HG03196 (cell line): ENCODE data around the gene DENND4A.

ENCODE experiments used
- ATAC-seq: cut with Tn5 transposase; IDR thresholded peaks from one replicate; pipeline ENCODE4 v1.9.1; 2021; ENCODE audit not compliant: unreplicated experiment

The DENND4A gene

GRCh38 chr15:65792138-65792987 is at the start of gene DENND4A:
Gene DENND4A, minus strand, starts transcription at chr15:65792293. Its CDS starts 35,843 bp downstream, at chr15:65756450.
- ATAC-seq: peak; percentile 80

DNA sequence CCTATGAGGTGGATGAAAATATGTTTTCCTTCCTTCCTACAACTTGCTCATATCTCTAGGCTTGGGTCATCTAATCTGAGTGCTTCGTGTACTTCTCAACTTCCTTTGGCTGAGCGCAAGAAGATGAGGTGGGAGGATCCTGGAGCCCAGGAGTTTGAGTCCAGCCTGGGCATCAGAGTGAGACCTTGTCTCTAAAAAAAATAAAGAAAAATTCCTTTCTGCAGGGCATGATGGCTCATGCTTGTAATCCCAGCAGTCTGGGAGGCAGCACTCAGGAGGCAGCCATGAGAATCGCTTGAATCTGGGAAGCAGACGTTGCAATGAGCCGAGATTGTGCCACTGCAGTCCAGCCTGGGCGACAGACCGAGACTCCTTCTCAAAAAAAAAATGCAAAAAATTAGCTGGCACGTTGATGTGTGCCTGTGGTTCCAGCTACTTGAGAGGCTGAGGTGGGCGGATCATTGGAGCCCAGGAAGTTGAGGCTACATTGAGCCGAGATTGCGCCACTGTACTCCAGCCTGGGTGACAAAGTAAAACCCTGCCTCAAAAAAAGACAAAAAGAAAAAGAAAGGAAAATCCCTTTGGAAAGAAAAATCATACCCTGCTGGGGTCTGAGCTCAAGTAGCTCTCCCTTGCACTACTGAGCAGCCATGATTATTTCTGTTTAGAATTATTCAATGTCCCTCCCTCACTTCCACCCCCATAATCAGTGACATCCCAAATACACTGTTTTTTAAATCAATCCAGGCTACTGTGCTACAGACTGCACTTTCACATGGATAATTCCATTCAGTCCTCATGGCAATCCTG is 49.2 kb upstream of the DENND4A start:
- no peak for ATAC-seq

DNA sequence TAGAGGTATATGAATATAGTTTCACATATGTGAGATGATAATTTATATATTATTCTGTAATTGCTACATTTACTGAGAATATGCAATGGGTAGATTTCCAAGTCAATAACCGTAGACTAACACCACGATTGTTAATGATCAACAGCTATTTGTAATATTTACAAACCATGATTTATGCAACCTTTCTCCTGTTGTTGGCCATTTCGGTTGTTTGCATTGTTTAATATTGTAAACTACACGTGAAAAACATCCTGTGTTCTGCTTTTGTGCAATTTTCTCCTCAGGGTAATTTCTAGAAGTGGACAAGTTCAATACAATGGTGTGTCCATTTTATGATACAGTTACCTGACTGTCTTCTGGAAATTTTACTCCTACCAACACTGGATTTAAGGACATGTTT is 47.9 kb upstream of the DENND4A start:
- no peak for ATAC-seq

GRCh38 chr15:65839354-65839901 is 47.3 kb upstream of the DENND4A start:
- no peak for ATAC-seq

GRCh38 chr15:65837301-65838294 is 45.5 kb upstream of the DENND4A start:
- ATAC-seq: no peak

DNA sequence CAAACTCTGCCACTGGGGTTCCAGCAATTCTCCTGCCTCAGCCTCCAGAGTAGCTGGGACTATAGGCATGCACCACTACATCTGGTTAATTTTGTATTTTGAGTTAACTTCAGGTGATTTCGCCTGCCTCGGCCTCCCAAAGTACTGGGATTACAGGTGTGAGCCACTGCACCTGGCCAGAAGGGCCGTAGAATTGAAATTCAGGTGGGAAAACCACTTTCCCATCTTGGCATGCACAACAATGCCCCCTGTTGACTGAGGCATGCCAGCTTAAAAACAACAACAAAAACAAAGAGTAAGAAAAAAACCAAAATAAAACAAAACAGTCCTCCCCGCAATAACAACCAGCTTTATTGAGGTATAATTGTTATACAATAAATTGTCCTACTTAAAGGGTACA is 44.6 kb upstream of the DENND4A start:
- ATAC-seq: no peak

- ATAC-seq: no peak
Observed at GRCh38 chr15:65835447-65835846, 43.4 kb upstream of the DENND4A start.

DNA sequence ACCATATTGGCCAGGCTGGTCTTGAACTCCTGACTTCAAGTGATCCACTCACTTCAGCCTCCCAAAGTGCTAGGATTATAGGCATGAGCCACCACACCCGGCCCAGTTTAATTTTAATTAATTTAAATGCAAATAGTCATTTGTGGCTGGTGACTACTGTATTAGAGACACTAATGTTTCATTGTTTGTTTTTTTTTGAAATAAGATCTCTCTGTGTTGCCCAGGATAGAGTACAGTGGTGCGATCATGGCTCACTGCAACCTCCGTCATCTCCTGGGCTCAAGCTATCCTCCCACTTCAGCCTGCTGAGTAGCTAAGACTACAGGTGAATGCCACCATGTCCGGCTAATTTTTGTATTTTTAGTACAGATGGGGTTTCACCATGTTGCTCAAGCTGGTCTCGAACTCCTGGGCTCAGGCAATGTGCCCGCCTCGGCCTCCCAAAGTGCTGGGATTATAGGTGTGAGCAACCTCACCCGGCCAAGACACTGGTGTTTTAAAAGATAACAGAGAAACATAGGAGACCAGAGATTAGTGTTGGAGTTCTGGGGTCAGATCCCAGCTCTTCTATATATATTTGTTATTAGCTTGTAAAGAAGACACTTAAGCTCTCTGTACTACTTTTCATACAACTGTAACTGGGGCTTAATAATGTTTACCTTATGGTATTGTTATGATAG is 42.6 kb upstream of the DENND4A start:
- no peak for ATAC-seq

- ATAC-seq: no peak
Observed at GRCh38 chr15:65833501-65834205, 41.6 kb upstream of the DENND4A start.

DNA sequence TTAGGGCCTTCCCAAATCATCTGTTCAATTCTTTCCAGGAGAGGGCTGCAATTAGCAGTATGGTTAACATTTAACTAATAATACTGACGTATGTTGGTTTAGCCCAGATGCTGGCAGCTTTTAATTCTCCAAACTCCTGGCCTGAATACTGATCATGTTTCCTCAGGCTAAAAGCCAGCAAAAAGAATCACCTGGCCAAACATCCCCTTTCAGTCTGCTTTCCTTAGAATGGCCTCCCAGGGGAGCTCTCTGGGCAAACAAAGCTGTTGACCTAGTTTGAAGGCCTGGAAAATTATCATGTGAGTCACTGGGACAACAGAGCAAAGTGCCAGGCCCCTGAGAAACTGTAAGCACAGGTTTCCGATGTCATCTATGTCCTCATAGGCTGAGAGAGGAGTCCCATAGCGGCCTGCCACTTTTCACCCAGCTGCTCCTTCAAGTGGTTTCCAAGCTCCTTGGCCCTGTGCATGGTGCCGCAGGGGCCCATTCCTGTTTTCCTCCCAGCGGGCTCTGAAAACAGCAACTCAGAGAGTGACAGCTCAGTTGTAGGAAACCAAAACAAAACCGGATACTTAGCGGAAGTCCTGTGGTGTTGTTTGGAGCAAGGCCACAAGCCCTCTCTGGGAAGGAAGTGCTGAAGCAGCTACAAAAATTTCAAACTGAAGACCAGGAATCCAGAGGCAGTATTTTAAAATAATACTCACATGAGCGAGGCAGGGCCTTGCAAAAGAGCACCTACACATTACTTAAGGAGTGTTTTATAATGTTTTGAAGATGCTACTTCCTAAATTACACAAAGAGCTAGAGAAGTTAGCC is 40.7 kb upstream of the DENND4A start:
- no peak for ATAC-seq

DNA sequence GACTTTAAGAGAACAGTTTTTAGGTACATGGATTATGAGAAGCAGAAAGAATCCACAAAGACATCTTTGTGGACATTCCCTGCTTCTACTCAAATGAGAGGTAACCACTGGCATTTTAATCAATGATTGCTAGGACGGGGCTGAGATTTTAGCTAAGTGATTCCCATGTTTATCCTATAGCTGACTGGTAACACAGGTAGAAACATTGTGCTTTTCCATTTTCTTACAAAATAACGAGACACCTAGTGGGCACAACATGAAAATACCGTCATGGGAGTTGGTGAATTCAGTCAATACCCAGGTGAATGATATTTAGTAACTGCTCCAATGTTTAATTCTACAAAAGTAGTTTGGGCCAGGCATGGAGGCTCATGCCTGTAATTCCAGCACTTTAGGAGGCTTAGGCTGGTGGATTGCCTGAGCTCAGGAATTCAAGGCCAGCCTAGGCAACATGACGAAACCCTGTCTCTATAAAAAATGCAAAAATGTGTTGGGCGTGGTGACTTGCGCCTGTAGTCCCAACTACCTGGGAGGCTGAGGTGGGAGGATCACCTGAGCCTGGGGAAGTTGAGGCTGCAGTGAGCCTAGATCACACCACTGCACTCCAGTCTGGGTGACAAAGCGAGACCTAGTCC is 37.2 kb upstream of the DENND4A start:
- ATAC-seq: no peak

DNA sequence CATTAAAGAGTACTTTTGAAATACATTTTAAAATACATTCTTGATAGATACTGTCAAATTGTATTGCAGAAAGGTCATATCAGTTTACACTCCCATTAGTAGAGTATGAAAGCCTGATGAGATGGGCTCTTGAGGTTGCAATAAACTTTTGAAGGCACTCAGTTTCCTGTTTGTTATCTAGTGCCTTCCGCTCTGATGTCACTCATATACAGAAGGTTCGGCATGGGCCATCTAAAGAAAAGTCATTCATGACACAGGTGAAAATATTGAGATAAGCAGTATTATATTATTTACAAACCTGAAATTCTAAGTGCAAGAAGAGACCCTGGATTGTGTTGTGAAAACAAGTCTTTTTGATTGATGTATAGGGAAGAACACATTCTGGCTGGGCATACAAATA is 36.5 kb upstream of the DENND4A start:
- ATAC-seq: no peak

GRCh38 chr15:65827065-65827464 is 35.0 kb upstream of the DENND4A start:
- ATAC-seq: no peak

DNA sequence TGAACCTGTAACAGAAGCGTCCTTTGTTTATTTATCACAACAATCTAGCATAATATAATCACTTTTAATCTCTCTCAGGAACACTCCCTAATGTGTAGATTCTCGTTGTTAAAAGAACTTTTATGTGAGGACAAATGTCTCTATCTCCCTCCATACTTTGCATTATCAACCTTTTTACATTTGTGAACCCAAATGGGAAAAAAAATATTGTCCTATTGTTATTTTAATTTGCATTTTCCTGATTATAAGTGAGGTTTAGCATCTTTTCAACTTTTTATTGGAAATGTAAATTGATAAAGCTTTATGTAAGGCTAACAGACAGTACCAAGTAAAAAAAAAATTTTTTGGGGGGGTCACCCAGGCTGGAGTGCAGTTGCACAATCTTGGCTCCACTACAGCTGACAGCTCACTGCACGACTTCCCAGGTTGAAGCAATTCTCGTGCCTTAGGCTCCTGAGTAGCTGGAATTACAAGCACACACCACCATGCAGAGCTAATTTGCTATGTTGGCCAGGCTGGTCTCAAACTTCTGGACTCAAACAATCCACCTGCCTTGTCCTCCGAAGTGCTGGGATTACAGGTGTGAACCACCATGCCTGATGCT is 33.0 kb upstream of the DENND4A start:
- ATAC-seq: no peak

DNA sequence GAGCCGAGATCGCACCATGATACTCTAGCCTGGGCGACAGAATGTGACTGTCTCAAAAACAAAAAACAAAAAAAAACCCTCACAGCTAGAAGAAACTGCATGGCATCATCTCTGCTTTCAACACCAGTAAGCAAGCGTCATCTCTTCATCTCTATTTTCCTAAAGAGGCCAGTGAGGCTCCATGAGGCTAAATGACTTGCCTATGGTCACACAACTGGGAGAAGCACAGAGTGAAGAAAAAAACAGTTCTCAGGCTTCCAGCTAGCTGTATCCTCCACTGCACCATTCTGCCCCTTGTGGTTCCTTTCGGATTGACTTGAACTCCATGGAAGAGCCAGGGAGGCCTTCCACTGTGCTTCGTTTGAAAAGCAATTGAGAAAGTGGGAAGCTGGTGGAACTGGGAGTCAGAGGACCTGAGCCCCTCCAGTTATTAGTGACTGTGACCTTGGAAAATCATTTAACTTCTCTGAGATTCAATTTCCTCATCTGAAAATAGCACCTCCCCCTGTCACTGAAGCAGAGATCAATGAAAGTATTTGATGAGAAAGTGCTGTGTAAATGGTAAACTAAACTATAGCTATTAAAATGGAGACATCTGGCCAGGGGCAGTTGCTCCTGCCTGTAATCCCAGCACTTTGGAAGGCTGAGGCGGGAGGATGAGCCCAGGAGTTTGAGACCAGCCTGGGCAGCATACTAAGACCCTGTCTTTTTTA is 32.1 kb upstream of the DENND4A start:
- ATAC-seq: no peak

DNA sequence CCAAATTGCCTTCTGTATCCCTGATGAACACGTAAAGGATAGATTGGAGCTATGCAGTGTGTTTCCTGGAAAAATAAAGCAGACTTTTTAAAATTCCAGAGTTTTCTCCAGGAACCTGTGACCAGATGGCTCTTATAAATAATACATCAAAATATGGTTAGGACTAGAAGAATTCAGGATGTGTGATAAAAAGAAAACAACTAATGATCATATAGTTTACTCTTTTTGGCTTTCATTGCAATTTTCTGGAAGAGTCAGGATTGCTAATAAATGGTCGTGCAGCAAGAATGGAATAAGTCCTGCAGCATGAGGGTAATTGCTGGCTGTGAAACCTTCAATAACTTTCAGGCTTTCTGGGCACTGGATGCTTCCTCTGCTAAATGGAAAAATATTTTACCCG is 30.2 kb upstream of the DENND4A start:
- ATAC-seq: no peak

DNA sequence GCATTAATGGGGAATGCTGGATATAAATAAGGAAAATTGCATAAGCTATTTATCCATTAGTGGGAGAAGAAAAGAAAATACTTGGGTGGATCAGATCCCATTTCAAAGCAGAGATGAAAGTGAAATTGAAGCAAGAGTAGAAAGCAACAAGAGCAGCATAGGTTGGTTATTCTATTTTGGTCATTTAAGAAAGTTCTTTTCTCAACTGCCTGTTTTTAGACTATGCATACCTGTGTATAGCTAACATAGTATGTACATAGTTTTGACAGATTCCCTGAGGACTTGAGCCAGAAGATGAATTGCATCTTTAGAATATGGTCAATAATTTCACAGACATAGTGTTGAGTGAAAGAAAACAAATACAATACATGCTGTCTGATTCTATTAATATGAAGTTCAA is 29.0 kb upstream of the DENND4A start:
- ATAC-seq: peak; percentile 31
